Endothelial cell of umbilical vein (primary cell): ENCODE results near the gene KDM6B. TPM values are rescaled to one million over a fixed set of nuclear protein-coding genes. Genes with fewer than 3 reads are reported as not detected.

ENCODE experiments used
- BruUV-seq: library from RNA; stranded (reverse); fragments of 400-500 nt; replicated peaks from 2 replicates; lab custom pipeline; 2021; lab: Mats Ljungman, UMichigan
- CTCF ChIA-PET: fragments of 300-600, 350-600 bp; sonication (Branson Sonifier 250); formaldehyde crosslinking; loops from one replicate; lab custom pipeline; 2021; ENCODE audit warnings: antibody characterized with exemption, inconsistent platforms; lab: Charles Lee
- POLR2A ChIA-PET: fragments of 300-600, 350-600 bp; sonication (Branson Sonifier 250); formaldehyde crosslinking; loops from one replicate; lab custom pipeline; 2021; ENCODE audit warnings: antibody characterized with exemption, inconsistent platforms; lab: Charles Lee
- DNase-seq: peaks from one replicate; pipeline ENCODE4 v3.0.0-alpha.2; 2011; ENCODE audit warnings: low read depth, low spot score
- FAIRE-seq: peaks from 2 replicates; lab custom pipeline; 2011; peaks lifted over from hg19 to GRCh38; lab: Jason Lieb, UNC
- H2AFZ ChIP-seq: 2 replicates; pipeline ENCODE4 v1.6.0; 2012; ENCODE audit warnings: low read depth, low read length, control low read depth, inconsistent platforms
- H3K27ac ChIP-seq: 2 replicates; pipeline ENCODE4 v1.5.1; 2011; ENCODE audit warnings: low read depth, mild to moderate bottlenecking, control low read depth, low read length, moderate library complexity; ENCODE audit not compliant: insufficient read depth
- H3K27me3 ChIP-seq, 2 experiments: 2 replicates each; pipeline versions ENCODE4 v1.6.0 to v1.6.1; 2011; ENCODE audit warnings: low read length in 2 of 2, mixed read lengths in 1 of 2; ENCODE audit not compliant: control insufficient read depth in 2 of 2, insufficient read depth in 2 of 2
- H3K36me3 ChIP-seq, 2 experiments: 2 replicates in 1 of 2; 3 replicates in 1 of 2; pipeline ENCODE4 v1.5.1; 2011; ENCODE audit warnings: low read length in 2 of 2, mild to moderate bottlenecking in 1 of 2, moderate library complexity in 1 of 2; ENCODE audit not compliant: control insufficient read depth in 2 of 2, insufficient read depth in 2 of 2; ENCODE audit errors: extremely low read depth in 1 of 2
- H3K4me1 ChIP-seq: 3 replicates; pipeline ENCODE4 v1.5.1; 2011; ENCODE audit warnings: mild to moderate bottlenecking, low read length; ENCODE audit not compliant: control insufficient read depth, insufficient read depth; ENCODE audit errors: extremely low read depth
- H3K4me2 ChIP-seq: 2 replicates; pipeline ENCODE4 v1.6.1; 2011; ENCODE audit warnings: low read length, control low read depth, mixed read lengths; ENCODE audit not compliant: insufficient read depth
- H3K4me3 ChIP-seq, 3 experiments: fragments of 200-600 bp in 1 of 3; sonication (generic), shearing (Covaris generic) in 1 of 3; replicated peaks in 1 of 3; 2 replicates each; pipeline ENCODE4 v1.5.1; 2011 to 2016; ENCODE audit warnings: control low read depth in 3 of 3, low read length in 3 of 3, mild to moderate bottlenecking in 2 of 3, inconsistent platforms in 1 of 3, low read depth in 1 of 3, moderate library complexity in 1 of 3; ENCODE audit not compliant: insufficient read depth in 1 of 3
- H3K79me2 ChIP-seq: 2 replicates; pipeline ENCODE4 v1.6.0; 2012; ENCODE audit warnings: low read length, inconsistent platforms; ENCODE audit not compliant: control insufficient read depth, insufficient read depth
- H3K9ac ChIP-seq: replicated peaks from 2 replicates; pipeline ENCODE3; 2011; ENCODE audit warnings: low read length, control low read depth; ENCODE audit not compliant: insufficient read depth; ENCODE audit errors: extremely low read depth
- H3K9me1 ChIP-seq: replicated peaks from 3 replicates; pipeline ENCODE4 v1.6.0; 2011; ENCODE audit warnings: mild to moderate bottlenecking, low read length; ENCODE audit not compliant: control insufficient read depth, insufficient read depth; ENCODE audit errors: extremely low read depth
- H3K9me3 ChIP-seq: replicated peaks from 2 replicates; pipeline ENCODE4 v1.5.1; 2012; ENCODE audit warnings: low read length, inconsistent platforms; ENCODE audit not compliant: control insufficient read depth, insufficient read depth
- H4K20me1 ChIP-seq: replicated peaks from 2 replicates; pipeline ENCODE3; 2011; ENCODE audit warnings: mild to moderate bottlenecking, low read length; ENCODE audit not compliant: control insufficient read depth, insufficient read depth; ENCODE audit errors: extremely low read depth
- EZH2 ChIP-seq: IDR thresholded peaks from 2 replicates; pipeline ENCODE4 v1.6.1; 2012; ENCODE audit warnings: borderline replicate concordance, low read depth, mild to moderate bottlenecking, moderate library complexity, low read length, inconsistent platforms; ENCODE audit not compliant: severe bottlenecking
- FOS ChIP-seq: IDR thresholded peaks from 2 replicates; pipeline ENCODE4 v1.6.1; 2011; ENCODE audit warnings: mild to moderate bottlenecking, low read length, moderate library complexity, borderline replicate concordance; ENCODE audit not compliant: insufficient read depth
- GATA2 ChIP-seq: IDR thresholded peaks from 2 replicates; pipeline ENCODE4 v1.7.0; 2011; ENCODE audit warnings: low read depth, mild to moderate bottlenecking, moderate library complexity, mixed read lengths, low read length; ENCODE audit not compliant: insufficient read length, insufficient read depth
- JUN ChIP-seq: IDR thresholded peaks from 2 replicates; pipeline ENCODE4 v1.6.1; 2011; ENCODE audit warnings: borderline replicate concordance, low read depth; ENCODE audit not compliant: insufficient read length, insufficient read depth
- MAX ChIP-seq: IDR thresholded peaks from 2 replicates; pipeline ENCODE4 v1.6.1; 2011; ENCODE audit not compliant: insufficient read depth, insufficient read length
- MYC ChIP-seq: IDR thresholded peaks from one replicate; pipeline ENCODE4 v1.6.1; 2011; ENCODE audit warnings: mild to moderate bottlenecking, low read depth, low read length
- POLR2A ChIP-seq: IDR thresholded peaks from 2 replicates; pipeline ENCODE4 v1.6.1; 2012; ENCODE audit warnings: low read depth, mild to moderate bottlenecking, control low read depth, low read length
- POLR2AphosphoS5 ChIP-seq: IDR thresholded peaks from 2 replicates; pipeline ENCODE4 v1.6.1; 2012; ENCODE audit warnings: low read depth, mild to moderate bottlenecking, control low read depth, low read length, moderate library complexity; ENCODE audit not compliant: insufficient read depth
- dilution Hi-C: fragments of 300-500 bp; cut with MboI; formaldehyde crosslinking; loops from one replicate; pipeline ENCODE4 v1.15.0; 2019; ENCODE audit warnings: low sequenced_read_pairs; ENCODE audit not compliant: extremely low pct_ligation_motif_present
- intact Hi-C: fragments of 100-400 bp; cut with micrococcal nuclease; formaldehyde crosslinking; loops from one replicate; pipeline ENCODE4 v1.10.0; 2022
- polyA plus RNA-seq, 4 experiments: library from polyadenylated mRNA; depleted of rRNA in 3 of 4; stranded (reverse) in 3 of 4; unstranded in 1 of 4; fragments of >200 nt; gene quantifications; 2 replicates each; pipeline versions ENCODE4 v1.2.1 to v1.2.3, GENCODE V29; 2011 to 2012; ENCODE audit warnings: missing spikeins in 1 of 4
- total RNA-seq: library from RNA; stranded (reverse); gene quantifications from 2 replicates; pipeline ENCODE4 v1.2.3, GENCODE V29; 2021

The KDM6B gene
- total and polyA plus RNA-seq, 2 donors (not counting 3 experiments of a cell fraction or from before 2014, with no cell fraction given), result 1.8 to 17.8 TPM

- peak overlapping the region; percentile 91 for H3K4me2 ChIP-seq
- dilution Hi-C loops (no loop called here), intact Hi-C loops (loop anchor here (5.0 kb wide), 1 partner anchor 265 kb away; no protein-coding TSS in a partner anchor)
- ChIA-PET CTCF (interaction anchor here (0.9 to 5.8 kb wide), 5 partner anchors 9 to 120 kb away, joined by 3 to 32 read pairs (median 4); no protein-coding TSS in a partner anchor), POLR2A (interaction anchor here (0.8 kb wide), 1 partner anchor 19 kb away, joined by 3 read pairs; no protein-coding TSS in a partner anchor)
- H3K9me3 ChIP-seq, result no peaks in the 10 kb centered on the region
- peak overlapping the region; percentile 87 for H3K27ac ChIP-seq
- DNase-seq (peak; percentile 92), FAIRE-seq (peak; percentile 94)
- H3K4me3 ChIP-seq, result peak overlapping the region; percentile 52 to 71 (median 64)
- no peaks in the 10 kb centered on the region for H3K79me2 ChIP-seq
- H3K9ac ChIP-seq, result peak overlapping the region; percentile 91
- no peaks in the 10 kb centered on the region for H3K27me3 ChIP-seq
- no TSS peak for BruUV-seq
- H3K36me3 ChIP-seq, result peaks cover 0 to 2% of the 10 kb centered on the region in 2 experiments
- peak overlapping the region; percentile 88 for H2AFZ ChIP-seq
- H4K20me1 ChIP-seq, result no peaks in the 10 kb centered on the region
- TF ChIP-seq MAX (peak; percentile 86), FOS (peak; percentile 55), POLR2A (no peak), EZH2 (no peak), JUN (peak; percentile 74), MYC (peak; percentile 60), GATA2 (no peak), POLR2AphosphoS5 (peak; percentile 60)
- H3K9me1 ChIP-seq, result no peaks in the 10 kb centered on the region
- peaks cover 40% of the 10 kb centered on the region for H3K4me1 ChIP-seq
Measured at GRCh38 chr17:7836596-7837407, 2.8 kb downstream of the KDM6B start.
